ENCODE results near the gene DNAJC17. TPM values are rescaled to one million over a fixed set of nuclear protein-coding genes. Genes with fewer than 3 reads are reported as not detected.

The DNAJC17 gene
- total and polyA plus RNA-seq, 2 donors from 2014 or later, result 41.6 to 56.7 TPM

DNA sequence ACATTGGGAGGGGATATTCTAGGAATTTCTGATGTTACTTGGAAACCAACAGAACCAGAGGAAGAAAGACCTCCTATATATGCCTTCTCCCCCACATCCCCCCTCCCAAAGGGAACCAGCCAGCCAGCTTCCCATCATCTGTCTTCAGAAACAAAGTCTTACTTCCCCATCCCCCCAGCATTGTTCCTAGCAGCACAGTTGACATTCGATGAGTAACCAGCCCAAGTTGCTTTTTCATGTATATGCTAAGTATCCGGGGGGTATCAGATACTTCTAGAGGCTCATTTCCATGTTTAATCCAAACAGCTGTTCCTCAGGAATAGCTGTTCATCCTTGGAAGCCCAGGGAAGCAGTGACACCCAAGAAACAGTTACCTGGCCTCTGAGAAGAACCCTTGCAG is 68.2 kb downstream of the DNAJC17 start:
- Histone ChIP-seq H3K27me3 (ENCODE audit: control insufficient read depth, insufficient read depth, low read length) (no peaks in the 10 kb centered on the region), H3K9me3 (ENCODE audit: control insufficient read depth in 2 of 3, insufficient read depth in 1 of 3, low read length in 3 of 3) (no peaks in the 10 kb centered on the region), H3K9ac (ENCODE audit: low read length in 3 of 3) (no peak overlapping the region), H3K27ac (ENCODE audit: low read depth in 2 of 2, low read length in 2 of 2) (no peak overlapping the region), H3K4me3 (ENCODE audit: low read length in 3 of 3) (no peak overlapping the region), H3K36me3 (ENCODE audit: control insufficient read depth in 2 of 3, insufficient read depth in 3 of 3, low read length in 3 of 3) (peaks cover 2 to 41% (median 25%) of the 10 kb centered on the region in 3 donors), H3K4me1 (ENCODE audit: control insufficient read depth in 2 of 3, insufficient read depth in 2 of 3, low read depth in 1 of 3, low read length in 3 of 3) (no peaks in the 10 kb centered on the region)
- DNase-seq (no peak), FAIRE-seq (no peak)
- intact Hi-C loops (cut with DNase I), result no loop called here
- TF ChIP-seq, protein P1, sequence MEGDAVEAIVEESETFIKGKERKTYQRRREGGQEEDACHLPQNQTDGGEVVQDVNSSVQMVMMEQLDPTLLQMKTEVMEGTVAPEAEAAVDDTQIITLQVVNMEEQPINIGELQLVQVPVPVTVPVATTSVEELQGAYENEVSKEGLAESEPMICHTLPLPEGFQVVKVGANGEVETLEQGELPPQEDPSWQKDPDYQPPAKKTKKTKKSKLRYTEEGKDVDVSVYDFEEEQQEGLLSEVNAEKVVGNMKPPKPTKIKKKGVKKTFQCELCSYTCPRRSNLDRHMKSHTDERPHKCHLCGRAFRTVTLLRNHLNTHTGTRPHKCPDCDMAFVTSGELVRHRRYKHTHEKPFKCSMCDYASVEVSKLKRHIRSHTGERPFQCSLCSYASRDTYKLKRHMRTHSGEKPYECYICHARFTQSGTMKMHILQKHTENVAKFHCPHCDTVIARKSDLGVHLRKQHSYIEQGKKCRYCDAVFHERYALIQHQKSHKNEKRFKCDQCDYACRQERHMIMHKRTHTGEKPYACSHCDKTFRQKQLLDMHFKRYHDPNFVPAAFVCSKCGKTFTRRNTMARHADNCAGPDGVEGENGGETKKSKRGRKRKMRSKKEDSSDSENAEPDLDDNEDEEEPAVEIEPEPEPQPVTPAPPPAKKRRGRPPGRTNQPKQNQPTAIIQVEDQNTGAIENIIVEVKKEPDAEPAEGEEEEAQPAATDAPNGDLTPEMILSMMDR (IDR thresholded peaks at IDR 0.05; ENCODE audit: borderline replicate concordance, extremely low read depth, insufficient read depth), result no peak

DNA sequence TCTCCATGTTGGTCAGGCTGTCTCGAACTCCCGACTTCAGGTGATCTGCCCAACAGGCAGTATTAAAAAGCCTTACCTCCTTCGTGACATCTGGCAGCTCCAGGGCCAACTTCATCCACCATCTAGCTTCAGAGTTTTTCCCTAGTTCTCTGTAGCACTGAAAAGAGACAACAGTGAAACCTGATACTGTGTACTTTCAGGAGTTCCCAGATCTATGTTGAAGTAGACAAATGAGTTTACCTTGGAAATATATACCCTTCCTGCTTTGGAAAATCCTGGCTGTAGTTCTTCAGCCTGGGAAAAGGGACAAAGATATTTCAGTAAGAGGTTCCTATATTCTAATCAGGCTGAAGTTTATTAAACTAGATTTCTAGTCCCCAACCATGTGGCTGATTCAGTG is 70.2 kb downstream of the DNAJC17 start:
- TF ChIP-seq, protein P1 (IDR thresholded peaks at IDR 0.05; ENCODE audit: borderline replicate concordance, extremely low read depth, insufficient read depth), result no peak
- Histone ChIP-seq H3K36me3 (ENCODE audit: control insufficient read depth in 2 of 3, insufficient read depth in 3 of 3, low read length in 3 of 3) (peaks cover 2 to 31% (median 14%) of the 10 kb centered on the region in 3 donors), H3K27ac (ENCODE audit: low read depth in 2 of 2, low read length in 2 of 2) (no peak overlapping the region), H3K9me3 (ENCODE audit: control insufficient read depth in 2 of 3, insufficient read depth in 1 of 3, low read length in 3 of 3) (no peaks in the 10 kb centered on the region), H3K9ac (ENCODE audit: low read length in 3 of 3) (no peak overlapping the region), H3K4me3 (ENCODE audit: low read length in 3 of 3) (no peak overlapping the region), H3K4me1 (ENCODE audit: control insufficient read depth in 2 of 3, insufficient read depth in 2 of 3, low read depth in 1 of 3, low read length in 3 of 3) (no peaks in the 10 kb centered on the region), H3K27me3 (ENCODE audit: control insufficient read depth, insufficient read depth, low read length) (no peaks in the 10 kb centered on the region)
- DNase-seq (peak in 2 of 5 donors; percentile 30 to 56), FAIRE-seq (no peak)
- intact Hi-C loops (cut with DNase I), result no loop called here

DNA sequence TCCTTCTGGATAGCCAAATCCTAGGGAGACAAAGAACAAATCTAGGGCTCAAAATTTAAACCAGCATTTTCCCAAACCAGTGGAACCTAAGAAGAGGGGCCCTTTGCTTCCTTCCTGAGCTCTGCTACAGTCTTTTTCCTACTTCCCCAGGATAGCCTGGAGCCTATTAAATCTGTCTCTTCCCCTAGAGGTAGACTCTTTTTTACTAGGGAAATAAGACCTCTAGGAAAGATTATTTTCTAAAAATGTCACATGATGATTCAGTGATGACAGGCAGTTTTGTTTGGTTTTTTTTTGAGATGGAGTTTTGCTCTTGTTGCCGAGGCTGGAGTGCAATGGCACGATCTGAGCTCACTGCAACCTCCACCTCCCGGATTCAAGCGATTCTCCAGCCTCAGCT is 70.7 kb downstream of the DNAJC17 start:
- no peak overlapping the region for H3K27ac ChIP-seq (ENCODE audit: low read depth in 2 of 2, low read length in 2 of 2)
- no peaks in the 10 kb centered on the region for H3K27me3 ChIP-seq (ENCODE audit: control insufficient read depth, insufficient read depth, low read length)
- no peak overlapping the region for H3K4me3 ChIP-seq (ENCODE audit: low read length in 3 of 3)
- intact Hi-C loops (cut with DNase I), result no loop called here
- H3K4me1 ChIP-seq (ENCODE audit: control insufficient read depth in 2 of 3, insufficient read depth in 2 of 3, low read depth in 1 of 3, low read length in 3 of 3), result no peaks in the 10 kb centered on the region
- no peak overlapping the region for H3K9ac ChIP-seq (ENCODE audit: low read length in 3 of 3)
- TF ChIP-seq, protein P1 (IDR thresholded peaks at IDR 0.05; ENCODE audit: borderline replicate concordance, extremely low read depth, insufficient read depth), result no peak
- H3K36me3 ChIP-seq (ENCODE audit: control insufficient read depth in 2 of 3, insufficient read depth in 3 of 3, low read length in 3 of 3), result peaks cover 2 to 31% (median 14%) of the 10 kb centered on the region in 3 donors
- FAIRE-seq (no peak), DNase-seq (no peak)
- no peaks in the 10 kb centered on the region for H3K9me3 ChIP-seq (ENCODE audit: control insufficient read depth in 2 of 3, insufficient read depth in 1 of 3, low read length in 3 of 3)

DNA sequence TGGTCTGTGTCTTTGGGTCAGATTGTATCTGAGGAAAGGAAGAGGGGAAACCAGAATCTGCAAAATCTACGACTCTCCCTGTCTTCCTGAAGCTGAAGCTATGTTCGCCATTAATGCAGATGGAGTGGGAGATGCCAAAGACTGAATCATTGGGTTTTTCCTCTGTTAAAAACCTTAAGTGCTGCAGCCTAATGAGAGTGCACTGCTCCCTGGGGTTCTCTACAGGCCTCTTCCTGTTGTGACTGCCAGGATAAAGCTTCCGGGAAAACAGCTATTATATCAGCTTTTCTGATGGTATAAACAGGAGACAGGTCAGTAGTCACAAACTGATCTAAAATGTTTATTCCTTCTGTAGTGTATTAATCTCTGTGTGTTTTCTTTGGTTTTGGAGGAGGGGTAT is 76.2 kb downstream of the DNAJC17 start:
- Histone ChIP-seq H3K9me3 (ENCODE audit: control insufficient read depth in 2 of 3, insufficient read depth in 1 of 3, low read length in 3 of 3) (no peaks in the 10 kb centered on the region), H3K27ac (ENCODE audit: low read depth in 2 of 2, low read length in 2 of 2) (no peak overlapping the region), H3K36me3 (ENCODE audit: control insufficient read depth in 2 of 3, insufficient read depth in 3 of 3, low read length in 3 of 3) (peaks cover 2 to 5% (median 4%) of the 10 kb centered on the region in 3 donors), H3K9ac (ENCODE audit: low read length in 3 of 3) (no peak overlapping the region), H3K4me1 (ENCODE audit: control insufficient read depth in 2 of 3, insufficient read depth in 2 of 3, low read depth in 1 of 3, low read length in 3 of 3) (no peaks in the 10 kb centered on the region), H3K4me3 (ENCODE audit: low read length in 3 of 3) (no peak overlapping the region), H3K27me3 (ENCODE audit: control insufficient read depth, insufficient read depth, low read length) (no peaks in the 10 kb centered on the region)
- TF ChIP-seq, protein P1 (IDR thresholded peaks at IDR 0.05; ENCODE audit: borderline replicate concordance, extremely low read depth, insufficient read depth), result no peak
- FAIRE-seq (no peak), DNase-seq (no peak)
- intact Hi-C loops (cut with DNase I), result no loop called here
